H9 (cell line): Measurements from ENCODE around the gene KHK. TPM values are rescaled to one million over a fixed set of nuclear protein-coding genes. Genes with fewer than 3 reads are reported as not detected.
A peak's percentile ranks its signal among the peaks of the same experiment; 100 is the strongest.

Source experiments
- DNase-seq: peaks from one replicate; pipeline ENCODE4 v3.0.0-alpha.2; 2017
- H2AFZ ChIP-seq: one replicate; pipeline ENCODE4 v1.6.1; 2013; ENCODE audit warnings: mild to moderate bottlenecking, low read length, control low read depth, moderate library complexity
- H2AK5ac ChIP-seq: 2 replicates; pipeline ENCODE4 v1.6.1; 2013; ENCODE audit warnings: low read length, control low read depth, mixed read lengths; ENCODE audit not compliant: insufficient read length
- H2BK120ac ChIP-seq: one replicate; pipeline ENCODE4 v1.6.1; 2013; ENCODE audit warnings: low read depth, mild to moderate bottlenecking, low read length, control low read depth, inconsistent platforms; ENCODE audit not compliant: poor library complexity, severe bottlenecking
- H2BK12ac ChIP-seq: 2 replicates; pipeline ENCODE4 v1.6.1; 2013; ENCODE audit warnings: low read length, control low read depth, mixed read lengths, low read depth; ENCODE audit not compliant: insufficient read length
- H2BK15ac ChIP-seq: 2 replicates; pipeline ENCODE4 v1.6.1; 2013; ENCODE audit warnings: low read depth, low read length, control low read depth
- H2BK20ac ChIP-seq: one replicate; pipeline ENCODE4 v1.6.1; 2013; ENCODE audit warnings: low read depth, mild to moderate bottlenecking, low read length, control low read depth, inconsistent platforms; ENCODE audit not compliant: poor library complexity, severe bottlenecking
- H2BK5ac ChIP-seq: 2 replicates; pipeline ENCODE4 v1.6.1; 2013; ENCODE audit warnings: low read length, control low read depth, mixed read lengths; ENCODE audit not compliant: insufficient read length
- H3K14ac ChIP-seq: 2 replicates; pipeline ENCODE4 v1.6.1; 2013; ENCODE audit warnings: low read length, control low read depth; ENCODE audit not compliant: insufficient read depth
- H3K18ac ChIP-seq: 2 replicates; pipeline ENCODE4 v1.6.1; 2013; ENCODE audit warnings: low read depth, mild to moderate bottlenecking, mixed read lengths, low read length, control low read depth; ENCODE audit not compliant: insufficient read length
- H3K23ac ChIP-seq: 2 replicates; pipeline ENCODE4 v1.6.1; 2013; ENCODE audit warnings: low read length, control low read depth, mixed read lengths, low read depth; ENCODE audit not compliant: insufficient read length
- H3K23me2 ChIP-seq: 2 replicates; pipeline ENCODE4 v1.6.1; 2013; ENCODE audit warnings: low read depth, mild to moderate bottlenecking, mixed read lengths, low read length, control low read depth; ENCODE audit not compliant: insufficient read length, poor library complexity, severe bottlenecking
- H3K27ac ChIP-seq: 2 replicates; pipeline ENCODE4 v1.5.1; 2013; ENCODE audit warnings: low read length, control low read depth, mixed read lengths, low read depth; ENCODE audit not compliant: insufficient read length
- H3K27me3 ChIP-seq: 2 replicates; pipeline ENCODE4 v1.6.1; 2013; ENCODE audit warnings: low read length, control low read depth, inconsistent platforms; ENCODE audit not compliant: insufficient read depth
- H3K4ac ChIP-seq: 2 replicates; pipeline ENCODE4 v1.6.1; 2013; ENCODE audit warnings: low read depth, mild to moderate bottlenecking, control low read depth, inconsistent platforms, low read length, moderate library complexity
- H3K4me1 ChIP-seq: 2 replicates; pipeline ENCODE4 v1.6.1; 2013; ENCODE audit warnings: low read length, control low read depth, inconsistent platforms; ENCODE audit not compliant: insufficient read depth
- H3K4me2 ChIP-seq: 2 replicates; pipeline ENCODE4 v1.6.1; 2013; ENCODE audit warnings: low read length, control low read depth, mixed read lengths; ENCODE audit not compliant: insufficient read length, insufficient read depth
- H3K56ac ChIP-seq: 2 replicates; pipeline ENCODE4 v1.6.1; 2013; ENCODE audit warnings: low read depth, mild to moderate bottlenecking, mixed read lengths, low read length, control low read depth; ENCODE audit not compliant: insufficient read length
- H3K79me1 ChIP-seq: 2 replicates; pipeline ENCODE4 v1.6.1; 2013; ENCODE audit warnings: low read depth, mild to moderate bottlenecking, moderate library complexity, low read length, control low read depth, inconsistent platforms; ENCODE audit not compliant: insufficient read depth, poor library complexity, severe bottlenecking
- H3K79me2 ChIP-seq: 2 replicates; pipeline ENCODE4 v1.6.1; 2013; ENCODE audit warnings: low read length, control low read depth, inconsistent platforms; ENCODE audit not compliant: insufficient read depth
- H3K9ac ChIP-seq: 2 replicates; pipeline ENCODE4 v1.6.1; 2013; ENCODE audit warnings: low read length, control low read depth, mixed read lengths; ENCODE audit not compliant: insufficient read length; ENCODE audit errors: extremely low read depth
- H3K9me3 ChIP-seq: one replicate; pipeline ENCODE4 v1.6.1; 2013; ENCODE audit warnings: low read depth, low read length, inconsistent platforms; ENCODE audit not compliant: control insufficient read depth
- H3T11ph ChIP-seq: one replicate; pipeline ENCODE4 v1.6.1; 2013; ENCODE audit warnings: mild to moderate bottlenecking, low read length, control low read depth, inconsistent platforms
- H4K20me1 ChIP-seq: one replicate; pipeline ENCODE4 v1.6.1; 2013; ENCODE audit not compliant: control insufficient read depth, insufficient read length, insufficient read depth
- H4K5ac ChIP-seq: 2 replicates; pipeline ENCODE4 v1.6.1; 2013; ENCODE audit warnings: low read depth, mild to moderate bottlenecking, mixed read lengths, low read length, control low read depth; ENCODE audit not compliant: insufficient read length
- H4K8ac ChIP-seq: replicated peaks from 2 replicates; pipeline ENCODE4 v1.6.1; 2013; ENCODE audit warnings: low read length, control low read depth, mixed read lengths, low read depth; ENCODE audit not compliant: insufficient read length
- H4K91ac ChIP-seq: 2 replicates; pipeline ENCODE4 v1.6.1; 2013; ENCODE audit warnings: low read depth, mild to moderate bottlenecking, moderate library complexity, mixed read lengths, low read length, control low read depth; ENCODE audit not compliant: insufficient read length
- H3K27ac Mint-ChIP-seq, 3 experiments: 2 replicates in 2 of 3; 3 replicates in 1 of 3; pipeline ENCODE4 v1.8.0; 2020 to 2021; ENCODE audit warnings: mixed read lengths in 3 of 3, mild to moderate bottlenecking in 1 of 3, moderate library complexity in 1 of 3
- H3K27me3 Mint-ChIP-seq: 2 replicates; pipeline ENCODE4 v1.8.0; 2021; ENCODE audit warnings: low read depth, mild to moderate bottlenecking, moderate library complexity, mixed read lengths
- H3K36me3 Mint-ChIP-seq, 3 experiments: 2 replicates in 2 of 3; 3 replicates in 1 of 3; pipeline ENCODE4 v1.8.0; 2020 to 2021; ENCODE audit warnings: low read depth in 3 of 3, mixed read lengths in 3 of 3; ENCODE audit not compliant: insufficient read depth in 1 of 3
- H3K4me1 Mint-ChIP-seq, 2 experiments: 2 replicates each; pipeline ENCODE4 v1.8.0; 2020; ENCODE audit warnings: mixed read lengths in 2 of 2
- H3K4me3 Mint-ChIP-seq, 2 experiments: 2 replicates in 1 of 2; 3 replicates in 1 of 2; pipeline ENCODE4 v1.8.0; 2020 to 2021; ENCODE audit warnings: mild to moderate bottlenecking in 2 of 2, mixed read lengths in 2 of 2, moderate library complexity in 1 of 2
- H3K9me3 Mint-ChIP-seq, 2 experiments: 2 replicates in 1 of 2; 3 replicates in 1 of 2; pipeline ENCODE4 v1.8.0; 2020; ENCODE audit warnings: mild to moderate bottlenecking in 2 of 2, mixed read lengths in 2 of 2, moderate library complexity in 1 of 2
- CTCF ChIP-seq: fragments of 200-600 bp; sonication (generic); conservative IDR thresholded peaks from 3 replicates; pipeline ENCODE4 v1.8.0; 2021; ENCODE audit warnings: antibody characterized with exemption, mild to moderate bottlenecking
- WGBS: extraction: QIAGEN DNeasy Blood & Tissue Kit; methylation state at CpG from one replicate; pipeline ENCODE4 v1.1.7; 2013; ENCODE audit warnings: missing lambda C conversion rate, low lambda C conversion rate, mixed read lengths; ENCODE audit not compliant: insufficient read length; ENCODE audit errors: extremely low coverage; 5-methylcytosine and 5-hydroxymethylcytosine counted together
- total RNA-seq: library from RNA; stranded (reverse); gene quantifications from 2 replicates; pipeline ENCODE4 v1.2.1, GENCODE V29; 2021

Gene KHK
- total RNA-seq, 1 experiment from 2014 or later, result 12.1 TPM

GRCh38 chr2:27086090-27086723, 365 bp upstream of the KHK start:
- no peak overlapping the region for H2BK5ac ChIP-seq
- H2BK15ac ChIP-seq, result no peak overlapping the region
- no peaks in the 10 kb centered on the region for H3K79me2 ChIP-seq
- H3K9me3 ChIP-seq, result no peaks in the 10 kb centered on the region
- H3K18ac ChIP-seq, result peak overlapping the region; percentile 46
- no peak overlapping the region for H4K8ac ChIP-seq
- Mint-ChIP-seq H3K4me3 (peak overlapping the region; percentile 75 to 83), H3K4me1 (peaks cover 20 to 30% of the 10 kb centered on the region in 2 experiments), H3K36me3 (no peaks in the 10 kb centered on the region; a peak in 1 of 7 replicates), H3K27me3 (peaks cover 20% of the 10 kb centered on the region), H3K9me3 (no peaks in the 10 kb centered on the region), H3K27ac (no peak overlapping the region)
- H3K9ac ChIP-seq, result peak overlapping the region; percentile 61
- H2BK120ac ChIP-seq, result no peak overlapping the region
- H3K4me1 ChIP-seq, result no peaks in the 10 kb centered on the region
- no peak overlapping the region for H2BK20ac ChIP-seq
- H2AK5ac ChIP-seq, result no peak overlapping the region
- no peaks in the 10 kb centered on the region for H3K27me3 ChIP-seq
- no peaks in the 10 kb centered on the region for H4K20me1 ChIP-seq
- H3K27ac ChIP-seq, result no peak overlapping the region
- H2AFZ ChIP-seq, result no peak overlapping the region
- peak overlapping the region; percentile 32; the same call in 1 of the 2 replicates for H3K14ac ChIP-seq
- no peaks in the 10 kb centered on the region for H3K79me1 ChIP-seq
- no peak overlapping the region for H3K4ac ChIP-seq
- H2BK12ac ChIP-seq, result no peak overlapping the region
- no peak overlapping the region for H3K23ac ChIP-seq
- H3K23me2 ChIP-seq, result peaks cover 13% of the 10 kb centered on the region
- no peak overlapping the region for H4K5ac ChIP-seq
- no peak overlapping the region for H3K56ac ChIP-seq
- H3K4me2 ChIP-seq, result peak overlapping the region; percentile 86
- H4K91ac ChIP-seq, result no peak overlapping the region
- TF ChIP-seq CTCF, result peak; percentile 89
- peak; percentile 96 for DNase-seq
- no CpG with 5 or more reads among the region's 81 CpGs for WGBS
- no peak overlapping the region for H3T11ph ChIP-seq
